Measurements from ENCODE around the gene PRKACA.

The PRKACA gene

GRCh38 chr19:14056069-14056666 is 61.4 kb downstream of the PRKACA start:
- H3K9me3 ChIP-seq (replicated peaks; ENCODE audit: insufficient read depth, low read length): no peaks in the 10 kb centered on the region
- H3F3A ChIP-seq (ENCODE audit: insufficient read depth, low read length): no peaks in the 10 kb centered on the region
- H3K27ac ChIP-seq (ENCODE audit: low read length): no peak overlapping the region
- TF ChIP-seq EZH2 (optimal IDR thresholded peaks at IDR 0.05; ENCODE audit: low read depth, low read length) (no peak), CTCF (IDR thresholded peaks at IDR 0.05; ENCODE audit: low read length) (no peak), EZH2phosphoT487 (IDR thresholded peaks at IDR 0.05; ENCODE audit: low read length) (no peak)
- no peaks in the 10 kb centered on the region; the same call in 1 of the 2 replicates for H3K4me1 ChIP-seq (ENCODE audit: low read length)
- H4K20me1 ChIP-seq (ENCODE audit: insufficient read depth, low read length): no peaks in the 10 kb centered on the region
- no peak overlapping the region for H2AFZ ChIP-seq (ENCODE audit: low read length)
- H3K79me2 ChIP-seq (ENCODE audit: low read length): no peaks in the 10 kb centered on the region
- H3K27me3 ChIP-seq (replicated peaks; ENCODE audit: insufficient read depth, low read length): peaks cover 41% of the 10 kb centered on the region
- no peak overlapping the region for H3K4me3 ChIP-seq (ENCODE audit: low read length)
- no peaks in the 10 kb centered on the region for H3K36me3 ChIP-seq (replicated peaks; ENCODE audit: insufficient read depth, low read length)
- H3K4me2 ChIP-seq (ENCODE audit: low read depth, low read length): no peak overlapping the region
- H3K9ac ChIP-seq (ENCODE audit: low read length): no peak overlapping the region
- H3K9me2 ChIP-seq (replicated peaks; ENCODE audit: insufficient read depth, low read length): no peaks in the 10 kb centered on the region
- no peak for DNase-seq

GRCh38 chr19:14055396-14055795 is 62.2 kb downstream of the PRKACA start:
- no peak overlapping the region for H3K27ac ChIP-seq (ENCODE audit: low read length)
- no peak overlapping the region for H3K4me2 ChIP-seq (ENCODE audit: low read depth, low read length)
- no peak for DNase-seq
- no peak for TF ChIP-seq CTCF (IDR thresholded peaks at IDR 0.05; ENCODE audit: low read length)
- TF ChIP-seq EZH2phosphoT487 (IDR thresholded peaks at IDR 0.05; ENCODE audit: low read length): no peak
- no peak for TF ChIP-seq EZH2 (optimal IDR thresholded peaks at IDR 0.05; ENCODE audit: low read depth, low read length)
- H3K9me3 ChIP-seq (replicated peaks; ENCODE audit: insufficient read depth, low read length): no peaks in the 10 kb centered on the region
- H3K4me1 ChIP-seq (ENCODE audit: low read length): no peaks in the 10 kb centered on the region; the same call in 1 of the 2 replicates
- no peaks in the 10 kb centered on the region for H3K36me3 ChIP-seq (replicated peaks; ENCODE audit: insufficient read depth, low read length)
- H4K20me1 ChIP-seq (ENCODE audit: insufficient read depth, low read length): no peaks in the 10 kb centered on the region
- H3K9me2 ChIP-seq (replicated peaks; ENCODE audit: insufficient read depth, low read length): no peaks in the 10 kb centered on the region
- H3K79me2 ChIP-seq (ENCODE audit: low read length): no peaks in the 10 kb centered on the region
- H3K4me3 ChIP-seq (ENCODE audit: low read length): no peak overlapping the region
- H3F3A ChIP-seq (ENCODE audit: insufficient read depth, low read length): no peaks in the 10 kb centered on the region
- peaks cover 35% of the 10 kb centered on the region for H3K27me3 ChIP-seq (replicated peaks; ENCODE audit: insufficient read depth, low read length)
- no peak overlapping the region for H2AFZ ChIP-seq (ENCODE audit: low read length)
- H3K9ac ChIP-seq (ENCODE audit: low read length): no peak overlapping the region

DNA sequence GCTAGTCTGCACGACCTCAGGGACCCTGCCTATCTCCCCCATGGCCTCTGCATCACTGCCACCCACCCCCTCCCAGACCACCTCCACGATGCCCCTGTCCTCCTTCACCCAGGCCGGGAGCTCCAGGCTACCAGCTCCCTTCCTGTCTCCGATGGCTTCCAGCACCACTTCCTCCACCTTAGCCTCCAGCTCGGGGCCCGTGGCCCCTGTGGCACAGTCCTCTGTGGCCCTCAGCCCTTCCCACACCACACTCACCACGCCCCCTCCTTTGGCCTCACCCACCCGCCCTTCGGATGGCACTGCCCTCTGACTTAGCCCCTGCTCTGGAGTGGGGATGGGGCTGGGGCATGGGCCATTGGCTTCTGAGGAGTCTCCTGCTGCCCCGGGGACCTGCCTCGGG is 62.8 kb downstream of the PRKACA start:
- DNase-seq: no peak
- Histone ChIP-seq H3K4me1 (ENCODE audit: low read length) (no peaks in the 10 kb centered on the region; the same call in 1 of the 2 replicates), H3K4me3 (ENCODE audit: low read length) (no peak overlapping the region), H3F3A (ENCODE audit: insufficient read depth, low read length) (no peaks in the 10 kb centered on the region), H3K9ac (ENCODE audit: low read length) (no peak overlapping the region), H3K4me2 (ENCODE audit: low read depth, low read length) (no peak overlapping the region), H3K9me2 (replicated peaks; ENCODE audit: insufficient read depth, low read length) (no peaks in the 10 kb centered on the region), H3K27me3 (replicated peaks; ENCODE audit: insufficient read depth, low read length) (peaks cover 29% of the 10 kb centered on the region), H2AFZ (ENCODE audit: low read length) (no peak overlapping the region), H4K20me1 (ENCODE audit: insufficient read depth, low read length) (no peaks in the 10 kb centered on the region), H3K79me2 (ENCODE audit: low read length) (no peaks in the 10 kb centered on the region), H3K9me3 (replicated peaks; ENCODE audit: insufficient read depth, low read length) (no peaks in the 10 kb centered on the region), H3K36me3 (replicated peaks; ENCODE audit: insufficient read depth, low read length) (no peaks in the 10 kb centered on the region), H3K27ac (ENCODE audit: low read length) (no peak overlapping the region)
- no peak for TF ChIP-seq CTCF (IDR thresholded peaks at IDR 0.05; ENCODE audit: low read length)
